Measurements from ENCODE around the gene CDC25B.

DNA sequence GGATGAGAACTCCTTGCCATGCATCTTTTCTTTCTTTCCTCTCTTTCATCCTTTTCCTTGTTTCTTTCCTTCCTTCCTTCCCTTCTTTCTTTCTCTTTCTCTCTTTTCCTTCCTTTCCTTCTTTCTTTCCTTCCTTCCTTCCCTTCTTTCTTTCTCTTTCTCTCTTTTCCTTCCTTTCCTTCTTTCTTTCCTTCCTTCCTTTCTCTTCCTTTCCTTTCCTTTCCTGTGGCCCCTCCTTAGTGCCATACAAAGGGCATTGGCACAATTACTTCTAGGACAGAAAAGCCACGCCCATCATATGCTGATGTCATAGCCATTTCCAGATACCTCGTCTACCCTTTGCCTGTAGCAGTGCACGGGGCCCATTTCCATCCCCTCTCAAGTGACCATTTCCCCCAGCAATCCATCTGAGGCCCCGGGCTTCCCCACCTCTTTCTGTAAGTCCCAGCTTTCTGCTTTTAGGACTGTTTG lies 7.4 kb upstream of the CDC25B start:
- TF ChIP-seq FOSL1 (IDR thresholded peaks at IDR 0.05; ENCODE audit: low read depth) = no peak
- TF ChIP-seq, protein P1, sequence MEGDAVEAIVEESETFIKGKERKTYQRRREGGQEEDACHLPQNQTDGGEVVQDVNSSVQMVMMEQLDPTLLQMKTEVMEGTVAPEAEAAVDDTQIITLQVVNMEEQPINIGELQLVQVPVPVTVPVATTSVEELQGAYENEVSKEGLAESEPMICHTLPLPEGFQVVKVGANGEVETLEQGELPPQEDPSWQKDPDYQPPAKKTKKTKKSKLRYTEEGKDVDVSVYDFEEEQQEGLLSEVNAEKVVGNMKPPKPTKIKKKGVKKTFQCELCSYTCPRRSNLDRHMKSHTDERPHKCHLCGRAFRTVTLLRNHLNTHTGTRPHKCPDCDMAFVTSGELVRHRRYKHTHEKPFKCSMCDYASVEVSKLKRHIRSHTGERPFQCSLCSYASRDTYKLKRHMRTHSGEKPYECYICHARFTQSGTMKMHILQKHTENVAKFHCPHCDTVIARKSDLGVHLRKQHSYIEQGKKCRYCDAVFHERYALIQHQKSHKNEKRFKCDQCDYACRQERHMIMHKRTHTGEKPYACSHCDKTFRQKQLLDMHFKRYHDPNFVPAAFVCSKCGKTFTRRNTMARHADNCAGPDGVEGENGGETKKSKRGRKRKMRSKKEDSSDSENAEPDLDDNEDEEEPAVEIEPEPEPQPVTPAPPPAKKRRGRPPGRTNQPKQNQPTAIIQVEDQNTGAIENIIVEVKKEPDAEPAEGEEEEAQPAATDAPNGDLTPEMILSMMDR (IDR thresholded peaks at IDR 0.05 in 2 of 3, conservative IDR thresholded peaks at IDR 0.05 in 1 of 3; ENCODE audit: borderline replicate concordance in 1 of 3, insufficient read depth in 1 of 3, low read depth in 2 of 3, low read length in 2 of 3) = no peak
- TF ChIP-seq RAD21 (IDR thresholded peaks at IDR 0.05; ENCODE audit: low read depth) = no peak
- TF ChIP-seq EGR1 (IDR thresholded peaks at IDR 0.05; ENCODE audit: low read depth) = no peak
- no peak for TF ChIP-seq POLR2A (IDR thresholded peaks at IDR 0.05; ENCODE audit: borderline replicate concordance, extremely low read depth, insufficient read depth, insufficient read length)
- no peak for TF ChIP-seq YY1 (IDR thresholded peaks at IDR 0.05; ENCODE audit: extremely low read depth, insufficient replicate concordance, low read depth, low read length)
- no peak for TF ChIP-seq ZNF274 (IDR thresholded peaks at IDR 0.05; ENCODE audit: low read depth, low read length)
- no peak for TF ChIP-seq POLR2AphosphoS5 (IDR thresholded peaks at IDR 0.05; ENCODE audit: low read depth, low read length)
- TF ChIP-seq, protein P2, sequence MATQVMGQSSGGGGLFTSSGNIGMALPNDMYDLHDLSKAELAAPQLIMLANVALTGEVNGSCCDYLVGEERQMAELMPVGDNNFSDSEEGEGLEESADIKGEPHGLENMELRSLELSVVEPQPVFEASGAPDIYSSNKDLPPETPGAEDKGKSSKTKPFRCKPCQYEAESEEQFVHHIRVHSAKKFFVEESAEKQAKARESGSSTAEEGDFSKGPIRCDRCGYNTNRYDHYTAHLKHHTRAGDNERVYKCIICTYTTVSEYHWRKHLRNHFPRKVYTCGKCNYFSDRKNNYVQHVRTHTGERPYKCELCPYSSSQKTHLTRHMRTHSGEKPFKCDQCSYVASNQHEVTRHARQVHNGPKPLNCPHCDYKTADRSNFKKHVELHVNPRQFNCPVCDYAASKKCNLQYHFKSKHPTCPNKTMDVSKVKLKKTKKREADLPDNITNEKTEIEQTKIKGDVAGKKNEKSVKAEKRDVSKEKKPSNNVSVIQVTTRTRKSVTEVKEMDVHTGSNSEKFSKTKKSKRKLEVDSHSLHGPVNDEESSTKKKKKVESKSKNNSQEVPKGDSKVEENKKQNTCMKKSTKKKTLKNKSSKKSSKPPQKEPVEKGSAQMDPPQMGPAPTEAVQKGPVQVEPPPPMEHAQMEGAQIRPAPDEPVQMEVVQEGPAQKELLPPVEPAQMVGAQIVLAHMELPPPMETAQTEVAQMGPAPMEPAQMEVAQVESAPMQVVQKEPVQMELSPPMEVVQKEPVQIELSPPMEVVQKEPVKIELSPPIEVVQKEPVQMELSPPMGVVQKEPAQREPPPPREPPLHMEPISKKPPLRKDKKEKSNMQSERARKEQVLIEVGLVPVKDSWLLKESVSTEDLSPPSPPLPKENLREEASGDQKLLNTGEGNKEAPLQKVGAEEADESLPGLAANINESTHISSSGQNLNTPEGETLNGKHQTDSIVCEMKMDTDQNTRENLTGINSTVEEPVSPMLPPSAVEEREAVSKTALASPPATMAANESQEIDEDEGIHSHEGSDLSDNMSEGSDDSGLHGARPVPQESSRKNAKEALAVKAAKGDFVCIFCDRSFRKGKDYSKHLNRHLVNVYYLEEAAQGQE (IDR thresholded peaks at IDR 0.05; ENCODE audit: low read depth) = no peak
- TF ChIP-seq CEBPB (IDR thresholded peaks at IDR 0.05; ENCODE audit: low read depth) = no peak

Data from HCT116 (cell line).